WTC11 (cell line): ENCODE data around the gene PCGF3. TPM values are rescaled to one million over a fixed set of nuclear protein-coding genes. Genes with fewer than 3 reads are reported as not detected.

Source experiments
- ATAC-seq: fragments of 200-7000 bp; cut with Tn5 transposase; 2 replicates; pipeline ENCODE4 v1.10.0; 2021; ENCODE audit warnings: mild to moderate bottlenecking, moderate library complexity
- CTCF ChIA-PET: fragments of 300-600 bp; sonication (Branson Sonifier 250); formaldehyde crosslinking; loops from one replicate; lab custom pipeline; 2021; ENCODE audit warnings: antibody characterized with exemption; lab: Charles Lee
- POLR2A ChIA-PET: fragments of 350-600 bp; sonication (Branson Sonifier 250); formaldehyde crosslinking; loops from one replicate; lab custom pipeline; 2021; ENCODE audit warnings: antibody characterized with exemption; lab: Charles Lee
- DNase-seq: peaks from one replicate; pipeline ENCODE4 v3.0.0; 2021; ENCODE audit warnings: low spot score
- H3K27ac Mint-ChIP-seq: 2 replicates; pipeline ENCODE4 v1.8.0; 2021; ENCODE audit warnings: mixed read lengths
- H3K27me3 Mint-ChIP-seq: 2 replicates; pipeline ENCODE4 v1.8.0; 2021; ENCODE audit warnings: low read depth, mild to moderate bottlenecking, moderate library complexity, mixed read lengths
- H3K36me3 Mint-ChIP-seq: 2 replicates; pipeline ENCODE4 v1.8.0; 2021; ENCODE audit warnings: mixed read lengths
- H3K4me1 Mint-ChIP-seq: 2 replicates; pipeline ENCODE4 v1.8.0; 2022; ENCODE audit warnings: mixed read lengths
- H3K4me3 Mint-ChIP-seq: 2 replicates; pipeline ENCODE4 v1.8.0; 2021; ENCODE audit warnings: mild to moderate bottlenecking, moderate library complexity, mixed read lengths
- H3K9me3 Mint-ChIP-seq: 2 replicates; pipeline ENCODE4 v1.8.0; 2021; ENCODE audit warnings: mixed read lengths
- CREB1 ChIP-seq: sonication (generic); formaldehyde crosslinking; IDR thresholded peaks from 2 replicates; pipeline ENCODE4 v1.8.0; 2023; ENCODE audit warnings: mild to moderate bottlenecking, missing genetic modification reagents
- CTCF ChIP-seq: fragments of 200-600 bp; IDR thresholded peaks from 2 replicates; pipeline ENCODE4 v1.8.0; 2022; ENCODE audit warnings: antibody characterized with exemption
- ETV6 ChIP-seq: sonication (generic); formaldehyde crosslinking; IDR thresholded peaks from 2 replicates; pipeline ENCODE4 v1.8.1; 2022; ENCODE audit warnings: mild to moderate bottlenecking, missing genetic modification reagents
- FOXP4 ChIP-seq: sonication (generic); formaldehyde crosslinking; IDR thresholded peaks from 2 replicates; pipeline ENCODE4 v1.8.0; 2022; ENCODE audit warnings: mild to moderate bottlenecking, missing genetic modification reagents
- GABPB1 ChIP-seq: sonication (generic); formaldehyde crosslinking; IDR thresholded peaks from 2 replicates; pipeline ENCODE4 v1.8.1; 2023; ENCODE audit warnings: mild to moderate bottlenecking, missing genetic modification reagents
- GTF2I ChIP-seq: fragments of 250-450 bp; sonication (Bioruptor Pico); conservative IDR thresholded peaks from 2 replicates; pipeline ENCODE4 v1.4.0; 2021; ENCODE audit warnings: mild to moderate bottlenecking
- HMGXB4 ChIP-seq: sonication (generic); formaldehyde crosslinking; IDR thresholded peaks from 2 replicates; pipeline ENCODE4 v1.8.1; 2023; ENCODE audit warnings: mild to moderate bottlenecking, moderate library complexity, missing genetic modification reagents
- IRF1 ChIP-seq: sonication (generic); formaldehyde crosslinking; IDR thresholded peaks from 2 replicates; pipeline ENCODE4 v1.8.0; 2023; ENCODE audit warnings: missing genetic modification reagents
- KAT7 ChIP-seq: sonication (generic); formaldehyde crosslinking; IDR thresholded peaks from 2 replicates; pipeline ENCODE4 v1.8.1; 2023; ENCODE audit warnings: missing genetic modification reagents, mild to moderate bottlenecking, borderline replicate concordance
- MYBL2 ChIP-seq: sonication (generic); formaldehyde crosslinking; IDR thresholded peaks from 2 replicates; pipeline ENCODE4 v1.8.1; 2023; ENCODE audit warnings: mild to moderate bottlenecking, moderate library complexity, missing genetic modification reagents
- NFATC4 ChIP-seq: fragments of 250-450 bp; sonication (Bioruptor Pico); IDR thresholded peaks from 2 replicates; pipeline ENCODE4 v1.9.0; 2021; ENCODE audit warnings: mild to moderate bottlenecking
- NFE2L1 ChIP-seq: sonication (generic); formaldehyde crosslinking; IDR thresholded peaks from 2 replicates; pipeline ENCODE4 v1.8.1; 2023; ENCODE audit warnings: missing genetic modification reagents
- ZBTB21 ChIP-seq: sonication (generic); formaldehyde crosslinking; IDR thresholded peaks from 2 replicates; pipeline ENCODE4 v1.8.1; 2023; ENCODE audit warnings: mild to moderate bottlenecking, missing genetic modification reagents, borderline replicate concordance
- ZBTB43 ChIP-seq: sonication (generic); formaldehyde crosslinking; IDR thresholded peaks from 2 replicates; pipeline ENCODE4 v1.8.1; 2023; ENCODE audit warnings: mild to moderate bottlenecking, missing genetic modification reagents
- ZNF138 ChIP-seq: sonication (generic); formaldehyde crosslinking; conservative IDR thresholded peaks from 2 replicates; pipeline ENCODE4 v1.8.1; 2022; ENCODE audit warnings: mild to moderate bottlenecking, moderate library complexity, missing genetic modification reagents
- ZNF281 ChIP-seq: sonication (generic); formaldehyde crosslinking; IDR thresholded peaks from 2 replicates; pipeline ENCODE4 v1.8.0; 2023; ENCODE audit warnings: mild to moderate bottlenecking, missing genetic modification reagents
- ZNF396 ChIP-seq: fragments of 250-450 bp; sonication (Bioruptor Pico); IDR thresholded peaks from 2 replicates; pipeline ENCODE4 v1.8.0; 2021; ENCODE audit warnings: mild to moderate bottlenecking, moderate library complexity, borderline replicate concordance
- ZSCAN18 ChIP-seq: fragments of 250-450 bp; sonication (Bioruptor Pico); IDR thresholded peaks from 2 replicates; pipeline ENCODE4 v2.1.2; 2022; ENCODE audit warnings: mild to moderate bottlenecking, moderate library complexity
- total RNA-seq: library from RNA; stranded (reverse); gene quantifications from 3 replicates; pipeline ENCODE4 v1.2.3, GENCODE V29; 2021
- TF ChIP-seq, protein P1 (sequence below): sonication (generic); formaldehyde crosslinking; IDR thresholded peaks from 2 replicates; pipeline ENCODE4 v1.8.0; 2022; ENCODE audit warnings: missing genetic modification reagents

Gene PCGF3
- total RNA-seq, 1 experiment from 2014 or later: 65.7 TPM

- TF ChIP-seq ZBTB43 (CRISPR knock-in tag) (no peak), CREB1 (CRISPR knock-in tag) (no peak), NFATC4 (CRISPR knock-in tag) (no peak), ZBTB21 (CRISPR knock-in tag) (no peak), NFE2L1 (no peak), IRF1 (CRISPR knock-in tag) (no peak)
Observed at GRCh38 chr4:722851-723360, 17.3 kb downstream of the PCGF3 start (continued).

DNA sequence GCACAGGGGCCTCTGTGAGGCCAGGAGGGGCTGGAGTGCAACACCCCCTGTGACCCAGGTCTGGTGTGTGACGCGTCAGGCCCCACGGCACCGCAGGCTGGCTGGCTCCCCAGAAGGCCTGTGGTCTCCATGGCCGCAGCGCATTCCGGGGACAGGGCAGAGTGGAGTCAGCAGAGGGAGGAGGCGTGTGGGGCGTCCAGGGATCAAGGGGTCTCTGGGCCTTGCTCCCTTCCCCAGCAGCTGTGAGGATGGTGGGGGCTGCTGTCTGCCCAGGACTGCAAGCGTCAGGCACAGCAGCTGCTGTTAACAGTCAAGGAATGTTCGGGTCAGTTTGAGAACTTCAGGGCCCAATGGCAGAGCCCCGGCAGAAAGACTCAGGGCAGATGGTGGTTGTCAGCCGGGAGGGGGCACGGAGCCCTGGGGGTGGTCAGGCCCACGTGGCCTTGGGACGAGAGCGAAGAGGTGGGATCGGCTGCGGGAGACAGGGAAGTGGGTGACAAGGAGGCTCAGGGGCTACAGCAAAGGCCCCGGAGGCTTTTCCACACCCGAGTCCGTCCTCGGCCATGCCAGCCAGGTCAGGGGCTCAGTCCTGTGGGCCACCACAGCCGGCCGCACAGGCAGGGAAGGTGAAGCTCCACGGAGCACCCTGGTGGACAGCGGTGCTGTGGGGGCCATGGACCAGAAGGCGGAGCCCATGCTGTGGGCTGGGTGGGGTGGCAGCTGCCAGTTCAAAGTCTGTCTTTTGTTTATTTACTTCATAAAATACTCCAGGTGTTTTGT lies 18.3 kb downstream of the PCGF3 start:
- ATAC-seq: no peak
- Mint-ChIP-seq H3K27me3 (no peaks in the 10 kb centered on the region), H3K4me1 (peaks cover 2% of the 10 kb centered on the region; the same call in 1 of the 2 replicates), H3K4me3 (no peak overlapping the region), H3K27ac (peak overlapping the region; percentile 53; the same call in 1 of the 2 replicates), H3K9me3 (no peaks in the 10 kb centered on the region), H3K36me3 (peaks cover 9% of the 10 kb centered on the region)
- POLR2A ChIA-PET: no interaction called here
- CTCF ChIA-PET: interaction anchor here (2.3 to 2.6 kb wide), 2 partner anchors 18 to 40 kb away, joined by 13 read pairs; no protein-coding TSS in a partner anchor
- DNase-seq: no peak
- TF ChIP-seq MYBL2 (CRISPR knock-in tag) (no peak), CTCF (no peak), ZNF396 (CRISPR knock-in tag) (no peak), GABPB1 (no peak), ZNF138 (CRISPR knock-in tag) (no peak), NFE2L1 (no peak), FOXP4 (CRISPR knock-in tag) (no peak), ZSCAN18 (CRISPR knock-in tag) (no peak), ETV6 (CRISPR knock-in tag) (no peak), KAT7 (CRISPR knock-in tag) (no peak), GTF2I (CRISPR knock-in tag) (no peak), ZNF281 (CRISPR knock-in tag) (no peak), HMGXB4 (CRISPR knock-in tag) (no peak)
- TF ChIP-seq, protein P1, sequence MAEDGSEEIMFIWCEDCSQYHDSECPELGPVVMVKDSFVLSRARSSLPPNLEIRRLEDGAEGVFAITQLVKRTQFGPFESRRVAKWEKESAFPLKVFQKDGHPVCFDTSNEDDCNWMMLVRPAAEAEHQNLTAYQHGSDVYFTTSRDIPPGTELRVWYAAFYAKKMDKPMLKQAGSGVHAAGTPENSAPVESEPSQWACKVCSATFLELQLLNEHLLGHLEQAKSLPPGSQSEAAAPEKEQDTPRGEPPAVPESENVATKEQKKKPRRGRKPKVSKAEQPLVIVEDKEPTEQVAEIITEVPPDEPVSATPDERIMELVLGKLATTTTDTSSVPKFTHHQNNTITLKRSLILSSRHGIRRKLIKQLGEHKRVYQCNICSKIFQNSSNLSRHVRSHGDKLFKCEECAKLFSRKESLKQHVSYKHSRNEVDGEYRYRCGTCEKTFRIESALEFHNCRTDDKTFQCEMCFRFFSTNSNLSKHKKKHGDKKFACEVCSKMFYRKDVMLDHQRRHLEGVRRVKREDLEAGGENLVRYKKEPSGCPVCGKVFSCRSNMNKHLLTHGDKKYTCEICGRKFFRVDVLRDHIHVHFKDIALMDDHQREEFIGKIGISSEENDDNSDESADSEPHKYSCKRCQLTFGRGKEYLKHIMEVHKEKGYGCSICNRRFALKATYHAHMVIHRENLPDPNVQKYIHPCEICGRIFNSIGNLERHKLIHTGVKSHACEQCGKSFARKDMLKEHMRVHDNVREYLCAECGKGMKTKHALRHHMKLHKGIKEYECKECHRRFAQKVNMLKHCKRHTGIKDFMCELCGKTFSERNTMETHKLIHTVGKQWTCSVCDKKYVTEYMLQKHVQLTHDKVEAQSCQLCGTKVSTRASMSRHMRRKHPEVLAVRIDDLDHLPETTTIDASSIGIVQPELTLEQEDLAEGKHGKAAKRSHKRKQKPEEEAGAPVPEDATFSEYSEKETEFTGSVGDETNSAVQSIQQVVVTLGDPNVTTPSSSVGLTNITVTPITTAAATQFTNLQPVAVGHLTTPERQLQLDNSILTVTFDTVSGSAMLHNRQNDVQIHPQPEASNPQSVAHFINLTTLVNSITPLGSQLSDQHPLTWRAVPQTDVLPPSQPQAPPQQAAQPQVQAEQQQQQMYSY: no peak
